GM18858 (cell line): ENCODE results near the gene RUNDC1.

Experiments
- ATAC-seq: cut with Tn5 transposase; IDR thresholded peaks from one replicate; pipeline ENCODE4 v1.9.1; 2021; ENCODE audit not compliant: unreplicated experiment

RUNDC1 gene

DNA sequence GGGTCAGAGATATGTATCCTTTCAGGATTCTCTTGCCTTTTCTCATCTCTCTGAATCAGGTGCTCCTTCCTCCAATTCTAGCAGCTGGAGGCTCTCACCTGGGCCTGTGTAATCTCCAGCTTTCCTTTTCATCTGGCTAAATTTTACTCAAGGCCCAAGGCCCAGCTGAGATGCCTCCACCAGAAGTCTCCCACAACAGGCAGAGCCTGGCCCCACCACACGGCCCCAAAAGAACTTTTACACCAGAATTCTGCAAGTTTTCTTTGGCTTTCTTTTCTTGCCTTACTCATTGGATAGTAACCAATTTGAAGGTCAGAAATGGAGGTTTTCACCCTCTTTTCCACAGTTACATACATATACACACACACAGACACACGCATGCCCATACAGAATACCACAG, 59.3 kb downstream of the RUNDC1 start:
- no peak for ATAC-seq

DNA sequence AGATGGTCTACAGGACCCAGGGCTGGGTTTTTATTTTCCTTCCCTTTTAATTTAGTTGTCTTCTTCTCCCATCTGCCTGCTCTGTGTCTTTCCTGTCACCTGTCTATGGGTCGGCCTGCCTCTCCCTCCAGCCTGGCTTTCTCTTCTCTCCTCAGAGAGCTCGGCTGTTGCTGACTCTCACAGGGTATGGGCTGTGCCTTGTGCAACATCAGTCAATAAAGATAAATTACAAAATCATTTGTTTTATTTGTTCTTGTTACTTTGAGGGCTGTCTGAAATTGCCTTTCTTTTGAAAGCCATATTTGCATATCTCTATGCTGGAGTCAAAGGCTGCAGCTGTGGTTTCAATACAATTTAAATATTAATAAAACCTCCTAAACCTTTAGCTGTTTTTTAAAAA, 60.3 kb downstream of the RUNDC1 start:
- ATAC-seq, result no peak

DNA sequence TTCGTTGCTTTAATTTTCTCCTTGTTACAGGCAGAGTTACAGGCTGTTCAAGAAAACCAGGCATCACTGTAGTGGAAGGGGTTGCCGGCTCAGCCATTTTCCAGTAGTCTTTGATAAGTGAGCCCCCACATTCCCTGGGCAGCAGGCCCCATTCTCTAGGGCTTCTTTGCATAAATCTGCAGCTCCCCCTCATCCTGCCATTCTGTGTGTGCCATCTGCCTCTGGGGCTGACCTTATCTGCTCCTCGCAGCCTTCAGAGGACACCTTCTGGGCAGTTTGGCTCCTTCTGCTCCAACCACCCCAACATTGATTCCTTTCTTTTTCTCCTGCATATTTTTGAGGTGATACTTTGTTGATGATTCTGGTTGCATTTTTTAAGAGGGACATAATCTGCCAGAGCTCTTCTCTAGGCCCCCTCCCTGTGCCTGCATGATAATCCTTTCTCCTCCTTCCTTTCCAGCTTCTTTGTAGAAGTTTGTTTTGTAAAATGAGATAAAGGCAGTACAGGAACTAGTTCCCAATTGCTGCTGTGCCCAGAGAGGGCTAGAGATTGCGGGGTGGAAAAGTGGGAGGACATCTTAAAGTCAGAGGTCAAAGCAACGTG, 61.8 kb downstream of the RUNDC1 start:
- ATAC-seq, result no peak
